SK-MEL-5 (cell line): ENCODE results near the gene SRP14. TPM values are rescaled to one million over a fixed set of nuclear protein-coding genes. Genes with fewer than 3 reads are reported as not detected.

Experiments used
- DNase-seq: peaks from one replicate; pipeline ENCODE4 v3.0.0-alpha.2; 2016; ENCODE audit warnings: low read depth, low spot score
- in situ Hi-C: cut with HindIII; loops from 2 replicates; pipeline ENCODE4 v1.10.0; 2016; ENCODE audit warnings: low sequenced_read_pairs, high pct_unique_total_duplicates, low pct_unique_long_range_greater_than_20kb
- total RNA-seq: library from RNA; depleted of rRNA; stranded (reverse); fragments of >200 nt; shearing (Covaris generic); gene quantifications from 2 replicates; pipeline ENCODE4 v1.2.3, GENCODE V29; 2014

SRP14 gene
- total RNA-seq, 1 experiment from 2014 or later: 360 TPM

GRCh38 chr15:40054855-40055575, 16.0 kb upstream of the SRP14 start:
- no peak for DNase-seq

GRCh38 chr15:40054605-40054854, 15.5 kb upstream of the SRP14 start:
- in situ Hi-C loops: no loop called here
- DNase-seq: no peak

More at GRCh38 chr15:40054855-40055575, 16.0 kb upstream of the SRP14 start:
- in situ Hi-C loops: no loop called here

GRCh38 chr15:40053831-40054604, 15.0 kb upstream of the SRP14 start:
- in situ Hi-C loops: no loop called here
- no peak for DNase-seq

- in situ Hi-C loops: no loop called here
- peak; percentile 57 for DNase-seq
Observed at GRCh38 chr15:40053079-40053830, 14.3 kb upstream of the SRP14 start.

GRCh38 chr15:40052604-40053003, 13.6 kb upstream of the SRP14 start:
- in situ Hi-C loops: no loop called here

GRCh38 chr15:40051616-40052415, 12.8 kb upstream of the SRP14 start:
- DNase-seq: no peak
- in situ Hi-C loops: no loop called here

More at GRCh38 chr15:40052604-40053003, 13.6 kb upstream of the SRP14 start:
- DNase-seq: peak; percentile 22

- in situ Hi-C loops: no loop called here
- no peak for DNase-seq
Observed at GRCh38 chr15:40050788-40051470, 11.9 kb upstream of the SRP14 start.

GRCh38 chr15:40048926-40049475, 10.0 kb upstream of the SRP14 start:
- in situ Hi-C loops: no loop called here
- no peak for DNase-seq

GRCh38 chr15:40048211-40048792, 9.3 kb upstream of the SRP14 start:
- in situ Hi-C loops: no loop called here

GRCh38 chr15:40047415-40048210, 8.6 kb upstream of the SRP14 start:
- no peak for DNase-seq
- in situ Hi-C loops: no loop called here

More at GRCh38 chr15:40048211-40048792, 9.3 kb upstream of the SRP14 start:
- no peak for DNase-seq

GRCh38 chr15:40046721-40047414, 7.9 kb upstream of the SRP14 start:
- in situ Hi-C loops: no loop called here
- no peak for DNase-seq

- no peak for DNase-seq
- in situ Hi-C loops: no loop called here
Observed at GRCh38 chr15:40045572-40046217, 6.7 kb upstream of the SRP14 start.

- in situ Hi-C loops: no loop called here
- peak; percentile 83 for DNase-seq
Observed at GRCh38 chr15:40044717-40045571, 6.0 kb upstream of the SRP14 start.
